Right lung (tissue), 5 donors: Measurements from ENCODE around the gene PHF23. TPM values are rescaled to one million over a fixed set of nuclear protein-coding genes. Genes with fewer than 3 reads are reported as not detected.

Experiments
- DNase-seq, 2 donors: peaks; one replicate each; pipeline ENCODE4 v3.0.0-alpha.2; 2013
- polyA plus RNA-seq, 5 donors: library from polyadenylated mRNA; unstranded; fragments of 120-200 nt; gene quantifications; one replicate each; pipeline versions ENCODE4 v1.2.1 to v1.2.3, GENCODE V29; 2013; ENCODE audit warnings: inconsistent platforms in 1 of 5, low replicate concordance in 1 of 5; ENCODE audit not compliant: insufficient read length in 5 of 5, insufficient read depth in 1 of 5

PHF23 gene
- polyA plus RNA-seq, 5 donors: 32.7 to 58.8 (median 46.7) TPM

GRCh38 chr17:7241090-7241733, 2.0 kb upstream of the PHF23 start:
- DNase-seq: no peak

DNA sequence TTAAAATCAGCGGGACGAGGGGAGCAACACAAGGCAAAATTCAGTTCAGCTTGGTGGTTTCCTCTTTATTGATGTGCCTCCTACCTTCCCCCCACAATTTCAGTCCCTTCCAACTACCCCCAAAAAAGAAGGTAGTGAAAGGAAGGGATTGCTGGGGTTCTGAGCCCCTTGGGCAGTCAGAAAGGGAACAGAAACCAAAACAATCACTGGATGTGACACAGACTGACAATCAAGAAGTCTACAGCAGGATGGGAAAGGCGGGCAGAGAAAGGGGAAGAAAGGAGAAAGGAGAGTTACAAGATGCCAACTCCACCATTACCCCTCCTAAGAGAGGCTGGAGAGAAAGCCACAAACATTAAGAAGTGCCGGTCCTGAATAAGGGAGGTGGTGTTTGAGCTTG, 1.1 kb upstream of the PHF23 start:
- no peak for DNase-seq

- no peak for DNase-seq
Observed at GRCh38 chr17:7238420-7239090, 702 bp downstream of the PHF23 start.

DNA sequence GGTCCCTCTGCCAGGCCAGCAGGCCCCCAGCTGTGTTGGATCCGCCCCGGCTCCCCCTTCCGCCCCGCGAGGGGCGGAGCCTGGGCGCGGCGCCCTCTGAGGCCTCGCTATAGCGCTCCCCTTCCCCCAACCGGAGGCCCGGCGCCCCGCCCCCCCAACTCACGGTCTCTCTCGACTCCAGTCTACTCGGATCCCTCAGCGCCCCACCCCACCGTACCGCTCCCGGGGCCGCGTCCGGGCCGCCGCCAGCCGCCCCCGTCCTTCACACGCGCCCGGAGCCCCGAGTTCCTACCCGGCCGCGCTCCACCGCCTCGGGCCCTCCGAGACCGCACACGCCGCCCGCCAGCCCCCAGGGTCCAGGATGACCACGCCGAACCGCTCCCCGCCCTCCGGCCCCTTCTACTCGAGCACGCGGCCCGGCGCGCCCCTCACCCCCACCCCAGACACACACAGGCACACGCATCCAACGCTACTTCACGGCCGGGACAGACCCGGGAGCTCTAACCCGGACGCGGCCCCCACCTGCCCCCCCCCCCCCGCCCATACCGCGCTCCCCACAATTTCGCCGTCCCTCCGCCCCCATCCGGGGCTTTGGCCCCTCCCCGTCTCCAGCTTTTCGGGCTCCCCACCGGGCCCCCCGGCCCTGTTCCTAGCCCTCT, 1.4 kb downstream of the PHF23 start:
- DNase-seq: peak; percentile 76 to 82

GRCh38 chr17:7237266-7237760, 1.9 kb downstream of the PHF23 start:
- DNase-seq: no peak

- DNase-seq: no peak
Observed at GRCh38 chr17:7236808-7237207, 2.4 kb downstream of the PHF23 start.

DNA sequence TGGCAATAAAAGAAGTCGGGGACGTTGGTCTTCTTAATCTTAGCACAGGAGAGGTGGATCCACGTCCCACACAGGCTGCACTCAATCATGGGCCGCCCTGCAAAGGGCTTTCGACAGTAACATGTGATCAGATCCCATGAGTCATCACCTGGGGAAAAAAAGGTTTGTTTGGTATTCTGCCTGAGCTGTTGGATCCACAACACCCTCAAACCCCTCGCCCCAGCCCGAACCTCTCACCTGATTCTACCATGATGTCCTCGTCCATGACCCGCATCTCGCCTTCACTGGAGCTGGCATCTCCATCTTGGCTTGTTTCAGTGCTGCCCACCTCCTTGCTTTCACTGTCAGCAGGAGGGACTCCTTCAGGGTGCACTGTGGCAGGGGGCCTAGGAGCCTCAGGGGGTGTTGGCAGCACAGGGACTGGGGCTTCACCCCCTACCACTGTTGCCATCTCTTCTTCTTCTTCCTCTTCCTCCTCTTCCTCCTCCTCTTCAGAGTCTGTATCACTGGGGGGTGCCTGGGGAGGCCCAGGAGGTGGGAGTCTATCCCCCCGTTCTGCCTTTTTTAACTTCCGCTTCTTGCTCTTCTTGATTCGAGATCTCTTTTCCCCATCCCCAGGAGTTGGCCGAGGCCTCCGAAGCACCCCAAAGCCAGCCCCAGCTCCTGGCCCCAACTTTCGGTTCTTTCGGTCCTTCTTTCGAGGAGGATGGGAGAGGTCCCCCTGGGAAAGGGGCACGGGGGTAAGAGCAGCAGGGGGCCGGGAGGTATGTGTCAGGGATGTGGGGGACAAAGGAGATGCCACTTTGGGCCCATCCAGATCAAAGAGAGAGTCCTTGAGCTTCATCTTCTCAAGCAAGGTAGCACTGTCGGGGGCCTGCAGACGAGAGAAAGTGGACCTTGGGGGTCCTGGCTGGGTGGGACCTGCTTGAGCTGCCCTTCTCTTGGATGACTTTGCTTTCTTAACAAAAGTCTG, 3.3 kb downstream of the PHF23 start:
- DNase-seq: no peak

- peak; percentile 92 to 94 for DNase-seq
Observed at GRCh38 chr17:7234083-7234951, 4.9 kb downstream of the PHF23 start, which contains the start of gene DVL2. TSS of gene DVL2 (minus strand) at chr17:7234517. CDS start at chr17:7234262, 255 bp downstream.

GRCh38 chr17:7233701-7234082, 5.6 kb downstream of the PHF23 start:
- no peak for DNase-seq

- no peak for DNase-seq
Observed at GRCh38 chr17:7232114-7232513, 7.1 kb downstream of the PHF23 start.

DNA sequence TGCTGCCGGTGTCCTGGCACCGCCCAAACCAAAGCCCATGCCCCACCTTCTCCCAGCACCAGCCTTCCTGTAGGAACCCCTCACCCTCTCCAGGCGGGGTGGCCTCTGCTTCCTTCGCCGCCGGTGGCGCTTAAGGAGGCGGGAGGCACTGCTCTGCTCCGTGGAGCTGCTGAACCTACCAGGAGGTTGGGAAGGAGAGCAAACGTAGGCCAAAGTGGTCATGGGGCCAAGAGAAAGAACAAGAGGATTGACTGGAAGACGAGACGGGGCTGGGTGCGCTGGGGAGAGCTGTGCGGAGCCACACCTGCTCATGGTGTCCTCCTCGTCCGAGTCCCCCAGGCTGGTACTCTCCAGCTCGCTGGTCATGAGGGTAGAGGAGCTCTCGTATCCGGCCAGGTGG, 9.8 kb downstream of the PHF23 start:
- no peak for DNase-seq

- DNase-seq: no peak
Observed at GRCh38 chr17:7228920-7229319, 10.3 kb downstream of the PHF23 start.

DNA sequence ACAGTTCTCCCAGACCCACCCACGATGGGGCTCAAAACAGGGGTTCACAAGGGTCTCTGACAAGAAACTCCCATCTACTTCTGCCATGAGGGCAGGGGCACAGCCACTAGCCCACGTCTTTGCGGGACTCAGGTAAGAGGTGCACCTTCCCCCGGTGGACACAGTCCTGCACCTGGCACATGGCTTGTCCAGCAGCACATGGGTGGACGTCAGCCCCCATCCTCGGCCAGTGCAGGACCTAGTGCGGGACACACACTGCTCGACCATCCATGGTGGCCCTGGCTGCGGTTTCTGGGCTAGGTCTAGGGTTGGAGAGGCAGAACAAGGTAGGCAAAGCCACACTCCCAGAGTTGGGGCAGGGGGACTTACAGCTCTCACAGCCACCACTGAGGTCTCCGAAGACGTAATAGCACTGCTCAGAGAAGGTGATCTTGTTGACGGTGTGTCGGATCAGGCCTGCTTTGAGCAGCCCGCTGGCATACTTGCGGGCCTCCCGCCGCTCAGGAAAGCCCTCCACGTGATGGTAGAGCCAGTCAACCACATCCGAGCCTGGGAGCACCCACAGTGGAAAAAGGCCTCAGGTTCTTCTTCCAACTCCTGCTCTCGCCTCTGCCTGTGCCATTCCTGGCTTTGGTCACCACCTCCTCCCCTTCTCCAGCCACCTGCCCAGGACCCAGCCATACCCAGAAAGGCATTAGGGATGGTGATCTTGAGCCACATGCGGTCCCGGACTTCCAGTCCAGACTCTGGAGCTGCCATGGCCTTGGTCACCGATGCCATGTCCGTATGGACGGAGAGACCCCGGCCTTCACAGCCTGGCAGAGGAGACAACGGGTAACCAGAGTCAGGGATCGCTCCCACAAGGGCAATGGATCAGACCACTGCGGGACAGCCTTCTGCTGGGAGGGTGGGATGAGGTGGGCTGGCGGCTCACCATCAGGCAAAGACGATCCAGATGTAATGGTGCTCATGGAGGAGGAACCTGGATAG, 12.2 kb downstream of the PHF23 start:
- DNase-seq: no peak

GRCh38 chr17:7225711-7226331, 13.4 kb downstream of the PHF23 start:
- DNase-seq: no peak

DNA sequence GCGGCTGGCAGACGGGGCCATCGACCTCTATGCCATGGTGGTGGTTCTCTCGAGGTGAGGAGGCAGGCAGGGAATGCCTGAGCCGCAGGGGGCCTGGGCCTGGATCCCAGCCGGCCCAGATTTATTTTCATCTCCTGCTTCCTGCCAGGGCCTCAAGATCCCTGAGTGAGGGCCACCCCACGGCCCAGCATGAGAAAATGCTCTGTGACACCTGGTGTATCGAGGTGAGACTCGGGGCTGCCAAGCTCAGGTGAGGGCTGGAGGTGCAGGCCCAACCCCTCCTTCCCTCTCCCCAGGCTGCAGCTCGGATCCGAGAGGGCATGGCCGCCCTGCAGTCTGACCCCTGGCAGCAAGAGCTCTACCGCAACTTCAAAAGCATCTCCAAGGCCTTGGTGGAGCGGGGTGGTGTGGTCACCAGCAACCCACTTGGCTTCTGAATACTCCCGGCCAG, 14.6 kb downstream of the PHF23 start:
- DNase-seq: no peak

- no peak for DNase-seq
Observed at GRCh38 chr17:7224110-7224509, 15.1 kb downstream of the PHF23 start.

GRCh38 chr17:7223375-7223774, 15.9 kb downstream of the PHF23 start:
- DNase-seq: no peak

DNA sequence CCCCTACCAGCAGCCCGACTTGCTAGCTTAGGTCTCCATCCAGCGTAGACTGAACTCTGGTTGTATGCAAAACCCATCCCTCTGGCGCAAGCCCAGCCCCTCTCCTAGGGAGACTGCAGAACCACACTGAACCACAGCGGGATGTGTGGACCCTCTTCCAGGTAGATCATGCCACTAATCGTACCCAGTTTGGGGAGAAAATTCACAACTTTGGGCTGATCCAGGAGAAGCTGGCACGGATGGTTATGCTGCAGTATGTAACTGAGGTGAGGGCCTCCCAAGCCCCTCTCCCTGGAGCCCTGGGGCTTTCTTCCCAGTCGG, 16.3 kb downstream of the PHF23 start:
- no peak for DNase-seq
